Spleen (tissue), 11 donors: Measurements from ENCODE around the gene DSCAML1. TPM values are rescaled to one million over a fixed set of nuclear protein-coding genes. Genes with fewer than 3 reads are reported as not detected.

Experiments
- DNase-seq: peaks from one replicate; pipeline ENCODE4 v3.0.0-alpha.2; 2020
- H3K27ac ChIP-seq, 8 donors: fragments of 200-600 bp; sonication (generic) in 7 of 8; 1 replicate in 4 of 8; 2 replicates in 4 of 8; pipeline versions ENCODE4 v1.5.0 to v1.8.0; 2016 to 2021; ENCODE audit warnings: inconsistent platforms in 4 of 8, mild to moderate bottlenecking in 4 of 8, moderate library complexity in 1 of 8
- H3K27me3 ChIP-seq, 7 donors: fragments of 200-600 bp; sonication (generic) in 6 of 7; replicated peaks in 1 of 7; 1 replicate in 4 of 7; 2 replicates in 3 of 7; pipeline versions ENCODE4 v1.5.0 to v1.8.0; 2016 to 2021; ENCODE audit warnings: inconsistent platforms in 3 of 7, mild to moderate bottlenecking in 1 of 7
- H3K36me3 ChIP-seq, 6 donors: fragments of 200-600 bp; sonication (generic) in 5 of 6; 1 replicate in 4 of 6; 2 replicates in 2 of 6; pipeline versions ENCODE4 v1.5.0 to v1.8.0; 2016 to 2021; ENCODE audit warnings: inconsistent platforms in 2 of 6
- H3K4me1 ChIP-seq, 6 donors: fragments of 200-600 bp; sonication (generic) in 5 of 6; 1 replicate in 3 of 6; 2 replicates in 3 of 6; pipeline versions ENCODE4 v1.5.0 to v1.8.0; 2016 to 2021; ENCODE audit warnings: inconsistent platforms in 3 of 6
- H3K4me3 ChIP-seq, 8 donors: fragments of 200-600 bp; sonication (generic) in 7 of 8; 1 replicate in 4 of 8; 2 replicates in 4 of 8; pipeline versions ENCODE4 v1.5.0 to v1.8.0; 2016 to 2021; ENCODE audit warnings: inconsistent platforms in 4 of 8, mild to moderate bottlenecking in 4 of 8, moderate library complexity in 2 of 8
- H3K9me3 ChIP-seq, 8 donors: fragments of 200-600 bp; sonication (generic) in 7 of 8; 1 replicate in 4 of 8; 2 replicates in 4 of 8; pipeline versions ENCODE4 v1.5.0 to v1.8.0; 2016 to 2021; ENCODE audit warnings: inconsistent platforms in 4 of 8
- POLR2A ChIP-seq, 3 donors: fragments of 450-650 bp; IDR thresholded peaks; one replicate each; pipeline ENCODE4 v1.5.1; 2017; ENCODE audit warnings: antibody characterized with exemption in 3 of 3, mild to moderate bottlenecking in 1 of 3
- POLR2AphosphoS5 ChIP-seq, 3 donors: sonication (generic); formaldehyde crosslinking; IDR thresholded peaks; one replicate each; pipeline ENCODE4 v1.5.1; 2017; ENCODE audit warnings: antibody characterized with exemption in 3 of 3
- WGBS, 5 donors: extraction: QIAGEN DNeasy Blood & Tissue Kit in 3 of 5; methylation state at CpG; one replicate each; pipeline versions ENCODE4 v1.1.5 to v1.1.7; 2013 to 2018; 5-methylcytosine and 5-hydroxymethylcytosine counted together
- intact Hi-C: fragments of 100-400 bp; cut with DNase I; formaldehyde crosslinking; loops from one replicate; pipeline ENCODE4 v1.15.0; 2023; ENCODE audit warnings: low total_unique reads
- polyA plus RNA-seq, 3 donors: library from polyadenylated mRNA; stranded (reverse); fragments of 200-250 nt; gene quantifications; one replicate each; pipeline ENCODE4 v1.2.1, GENCODE V29; 2013
- total RNA-seq, 7 donors: library from RNA; depleted of rRNA in 3 of 7; stranded (reverse); fragments of >200 nt in 3 of 7; fragmentation: NEBNext Ultra II Directional in 4 of 7; extraction: Animal tissue kit (Norgen Biotek cat#: 25700) in 4 of 7; gene quantifications; one replicate each; pipeline versions ENCODE4 v1.1.0 to v1.2.1, GENCODE V29; 2016 to 2021
- TF ChIP-seq, protein P1 (sequence below), 11 experiments: fragments of 200-600 bp in 7 of 11; fragments of 450-650 bp in 4 of 11; sonication (generic) in 4 of 11; IDR thresholded peaks in 8 of 11; conservative IDR thresholded peaks in 3 of 11; 1 replicate in 7 of 11; 2 replicates in 4 of 11; pipeline versions ENCODE4 v1.4.0 to v1.8.0; 2016 to 2021; ENCODE audit warnings: antibody characterized with exemption in 11 of 11, inconsistent platforms in 4 of 11, mild to moderate bottlenecking in 1 of 11
- donor health status: healthy with polysubstance abuse.
- donor health status: DM: no; HTN: no; CAD: no; lungs with moderate emphysema.
- donor health status: DM: no; HTN: no; CAD: no.
- donor health status: Bipolar disorder and iron deficiency.
- donor health status: healthy.
- donor health status: DM: no; HTN: no; CAD: no.
- donor health status: DM: yes; HTN: yes; CAD: no.

Gene DSCAML1
- total and polyA plus RNA-seq, 10 donors, result 0.07 to 10.7 (median 2.3) TPM

GRCh38 chr11:117606790-117607189 lies 190.2 kb downstream of the DSCAML1 start:
- H3K9me3 ChIP-seq, result no peaks in the 10 kb centered on the region
- 79 to 91% (median 80%) methylated on average over 5 of the region's 5 CpGs for WGBS, 5 donors
- intact Hi-C loops, result no loop called here
- H3K4me3 ChIP-seq, result no peak overlapping the region
- H3K36me3 ChIP-seq, result no peaks in the 10 kb centered on the region
- TF ChIP-seq, protein P1, sequence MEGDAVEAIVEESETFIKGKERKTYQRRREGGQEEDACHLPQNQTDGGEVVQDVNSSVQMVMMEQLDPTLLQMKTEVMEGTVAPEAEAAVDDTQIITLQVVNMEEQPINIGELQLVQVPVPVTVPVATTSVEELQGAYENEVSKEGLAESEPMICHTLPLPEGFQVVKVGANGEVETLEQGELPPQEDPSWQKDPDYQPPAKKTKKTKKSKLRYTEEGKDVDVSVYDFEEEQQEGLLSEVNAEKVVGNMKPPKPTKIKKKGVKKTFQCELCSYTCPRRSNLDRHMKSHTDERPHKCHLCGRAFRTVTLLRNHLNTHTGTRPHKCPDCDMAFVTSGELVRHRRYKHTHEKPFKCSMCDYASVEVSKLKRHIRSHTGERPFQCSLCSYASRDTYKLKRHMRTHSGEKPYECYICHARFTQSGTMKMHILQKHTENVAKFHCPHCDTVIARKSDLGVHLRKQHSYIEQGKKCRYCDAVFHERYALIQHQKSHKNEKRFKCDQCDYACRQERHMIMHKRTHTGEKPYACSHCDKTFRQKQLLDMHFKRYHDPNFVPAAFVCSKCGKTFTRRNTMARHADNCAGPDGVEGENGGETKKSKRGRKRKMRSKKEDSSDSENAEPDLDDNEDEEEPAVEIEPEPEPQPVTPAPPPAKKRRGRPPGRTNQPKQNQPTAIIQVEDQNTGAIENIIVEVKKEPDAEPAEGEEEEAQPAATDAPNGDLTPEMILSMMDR (IDR thresholded peaks at IDR 0.05 in 8 of 11, conservative IDR thresholded peaks at IDR 0.05 in 3 of 11), result no peak
- TF ChIP-seq POLR2AphosphoS5 (IDR thresholded peaks at IDR 0.05) (no peak), POLR2A (IDR thresholded peaks at IDR 0.05) (no peak)
- no peaks in the 10 kb centered on the region for H3K27me3 ChIP-seq
- no peak overlapping the region for H3K27ac ChIP-seq
- no peaks in the 10 kb centered on the region for H3K4me1 ChIP-seq
- DNase-seq, result no peak

GRCh38 chr11:117606211-117606610 lies 190.8 kb downstream of the DSCAML1 start:
- Histone ChIP-seq H3K9me3 (no peaks in the 10 kb centered on the region), H3K36me3 (no peaks in the 10 kb centered on the region), H3K4me3 (no peak overlapping the region), H3K27me3 (no peaks in the 10 kb centered on the region), H3K4me1 (no peaks in the 10 kb centered on the region), H3K27ac (no peak overlapping the region)
- WGBS, 5 donors, result 55 to 63% (median 58%) methylated on average over 5 of the region's 5 CpGs
- DNase-seq, result no peak
- intact Hi-C loops, result no loop called here
- TF ChIP-seq, protein P1 (IDR thresholded peaks at IDR 0.05 in 8 of 11, conservative IDR thresholded peaks at IDR 0.05 in 3 of 11), result no peak
- no peak for TF ChIP-seq POLR2AphosphoS5 (IDR thresholded peaks at IDR 0.05)
- no peak for TF ChIP-seq POLR2A (IDR thresholded peaks at IDR 0.05)

DNA sequence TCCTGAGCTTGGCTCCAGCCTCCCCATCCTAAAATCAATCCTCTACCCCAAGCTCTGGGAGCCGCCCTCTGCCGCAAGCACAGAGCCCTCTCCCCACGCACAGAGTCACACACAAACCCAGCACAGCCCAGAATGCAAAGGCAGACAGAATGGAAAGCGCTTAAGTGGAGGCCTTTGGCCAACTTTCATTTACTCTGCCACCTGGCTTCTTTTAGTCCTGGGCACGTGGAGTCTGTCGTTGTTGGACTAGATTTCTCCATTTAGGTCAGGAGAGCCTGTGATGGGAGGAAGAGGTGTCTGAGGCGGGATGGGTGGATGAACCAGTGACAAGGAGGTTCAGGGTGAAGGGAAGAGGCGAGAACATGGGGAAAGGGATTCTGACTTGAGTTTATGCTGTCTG lies 191.7 kb downstream of the DSCAML1 start:
- TF ChIP-seq POLR2A (IDR thresholded peaks at IDR 0.05), result no peak
- no peak for TF ChIP-seq POLR2AphosphoS5 (IDR thresholded peaks at IDR 0.05)
- TF ChIP-seq, protein P1 (IDR thresholded peaks at IDR 0.05 in 8 of 11, conservative IDR thresholded peaks at IDR 0.05 in 3 of 11), result no peak
- Histone ChIP-seq H3K27ac (no peak overlapping the region), H3K36me3 (no peaks in the 10 kb centered on the region), H3K9me3 (no peaks in the 10 kb centered on the region), H3K27me3 (peaks cover 0 to 4% (median 0%) of the 10 kb centered on the region in 7 donors), H3K4me3 (no peak overlapping the region), H3K4me1 (no peaks in the 10 kb centered on the region)
- intact Hi-C loops, result no loop called here
- WGBS, 5 donors, result 68 to 93% (median 86%) methylated on average over 8 of the region's 8 CpGs
- DNase-seq, result no peak

DNA sequence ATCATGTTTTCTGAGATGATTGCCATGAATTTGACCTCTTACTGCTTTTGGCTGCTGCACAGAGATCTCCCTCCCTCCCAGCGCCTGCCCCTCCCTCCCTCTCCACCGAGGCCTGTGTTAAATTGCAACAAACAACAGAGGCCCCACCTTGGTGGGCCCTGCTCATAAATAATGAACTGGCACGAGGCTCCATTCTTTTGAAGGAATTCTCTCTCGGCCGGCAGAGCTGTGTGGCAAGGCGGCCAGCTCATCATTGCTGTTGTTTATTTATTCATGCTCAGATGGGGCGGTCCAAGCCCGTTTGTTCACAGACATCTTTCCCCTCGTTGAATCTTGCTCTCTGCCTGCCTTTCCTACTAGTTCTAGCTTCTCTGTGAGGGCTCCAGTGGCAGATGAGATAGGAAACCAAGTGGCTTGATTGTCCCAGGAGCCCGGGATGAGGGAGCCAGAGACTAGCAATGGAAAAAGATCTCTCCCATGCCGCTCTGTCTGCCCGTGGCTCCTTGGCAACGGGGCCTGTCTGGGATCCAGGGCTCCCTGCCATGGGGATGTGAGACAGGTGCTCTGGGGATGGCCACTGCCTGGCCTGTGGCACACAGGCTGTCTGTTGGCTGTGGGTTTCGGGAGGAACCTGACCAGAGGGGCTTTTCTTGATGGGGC lies 192.6 kb downstream of the DSCAML1 start:
- H3K4me3 ChIP-seq, result no peak overlapping the region
- H3K9me3 ChIP-seq, result no peaks in the 10 kb centered on the region
- DNase-seq, result no peak
- peaks cover 0 to 13% (median 0%) of the 10 kb centered on the region in 7 donors for H3K27me3 ChIP-seq
- intact Hi-C loops, result no loop called here
- no peak overlapping the region for H3K27ac ChIP-seq
- WGBS, 5 donors, result 69 to 80% (median 71%) methylated on average over 14 of the region's 14 CpGs
- no peaks in the 10 kb centered on the region for H3K4me1 ChIP-seq
- TF ChIP-seq POLR2AphosphoS5 (IDR thresholded peaks at IDR 0.05) (no peak), POLR2A (IDR thresholded peaks at IDR 0.05) (no peak)
- TF ChIP-seq, protein P1 (IDR thresholded peaks at IDR 0.05 in 8 of 11, conservative IDR thresholded peaks at IDR 0.05 in 3 of 11), result no peak
- no peaks in the 10 kb centered on the region for H3K36me3 ChIP-seq
